ENCODE measurements around the gene TGFB3.
"Not testable (repeated sequence)": the region's sequence is repeated elsewhere in the genome, so short reads cannot be mapped to it uniquely, and the experiment has no call there.

TGFB3 gene

GRCh38 chr14:75926431-75927115 is 55.2 kb downstream of the TGFB3 start:
- TF ChIP-seq CTCF (IDR thresholded peaks at IDR 0.05): no peak
- H3K27ac ChIP-seq: no peak overlapping the region
- H3K36me3 ChIP-seq: no peaks in the 10 kb centered on the region
- H3K9me3 ChIP-seq: no peaks in the 10 kb centered on the region
- no peak for DNase-seq
- intact Hi-C loops (cut with DNase I; ENCODE audit: low total_unique reads): no loop called here
- H3K4me1 ChIP-seq: no peaks in the 10 kb centered on the region
- H3K4me3 ChIP-seq: no peak overlapping the region
- H3K27me3 ChIP-seq: no peaks in the 10 kb centered on the region

GRCh38 chr14:75925141-75925840 is 56.5 kb downstream of the TGFB3 start:
- H3K36me3 ChIP-seq; H3K27me3 ChIP-seq; intact Hi-C loops (cut with DNase I; ENCODE audit: low total_unique reads); H3K9me3 ChIP-seq; H3K27ac ChIP-seq; H3K4me1 ChIP-seq; H3K4me3 ChIP-seq; DNase-seq: not testable (repeated sequence)

GRCh38 chr14:75920421-75920820 is 61.4 kb downstream of the TGFB3 start:
- H3K4me1 ChIP-seq; H3K9me3 ChIP-seq; H3K4me3 ChIP-seq; intact Hi-C loops (cut with DNase I; ENCODE audit: low total_unique reads); H3K27ac ChIP-seq; DNase-seq; H3K27me3 ChIP-seq; H3K36me3 ChIP-seq: not testable (repeated sequence)

- no peak for DNase-seq
- Histone ChIP-seq H3K9me3 (no peaks in the 10 kb centered on the region), H3K4me1 (no peaks in the 10 kb centered on the region), H3K27me3 (no peaks in the 10 kb centered on the region), H3K36me3 (no peaks in the 10 kb centered on the region), H3K4me3 (no peak overlapping the region), H3K27ac (no peak overlapping the region)
- intact Hi-C loops (cut with DNase I; ENCODE audit: low total_unique reads): no loop called here
- no peak for TF ChIP-seq CTCF (IDR thresholded peaks at IDR 0.05)
These were observed 63.9 kb downstream of the TGFB3 start for GRCh38 chr14:75917946-75918335.

- TF ChIP-seq CTCF (IDR thresholded peaks at IDR 0.05): no peak
These were observed 64.4 kb downstream of the TGFB3 start for GRCh38 chr14:75917322-75917945.

GRCh38 chr14:75915045-75915444 is 66.8 kb downstream of the TGFB3 start:
- no peak for DNase-seq
- H3K9me3 ChIP-seq: no peaks in the 10 kb centered on the region
- intact Hi-C loops (cut with DNase I; ENCODE audit: low total_unique reads): no loop called here

More at GRCh38 chr14:75917322-75917945, 64.4 kb downstream of the TGFB3 start:
- intact Hi-C loops (cut with DNase I; ENCODE audit: low total_unique reads): no loop called here
- H3K9me3 ChIP-seq: no peaks in the 10 kb centered on the region
- H3K4me3 ChIP-seq: no peak overlapping the region
- H3K4me1 ChIP-seq: no peaks in the 10 kb centered on the region
- H3K27ac ChIP-seq: no peak overlapping the region
- H3K27me3 ChIP-seq: no peaks in the 10 kb centered on the region
- DNase-seq: no peak
- H3K36me3 ChIP-seq: no peaks in the 10 kb centered on the region

More at GRCh38 chr14:75915045-75915444, 66.8 kb downstream of the TGFB3 start:
- Histone ChIP-seq H3K36me3 (no peaks in the 10 kb centered on the region), H3K4me1 (no peaks in the 10 kb centered on the region), H3K27me3 (no peaks in the 10 kb centered on the region), H3K27ac (no peak overlapping the region), H3K4me3 (no peak overlapping the region)
- no peak for TF ChIP-seq CTCF (IDR thresholded peaks at IDR 0.05)

Measured in tibial artery (tissue), 4 donors.